Stimulated activated CD4-positive, alpha-beta T cell treated with anti-CD3 and anti-CD28 coated beads, Interleukin-4, amount 100 ng/mL, for 48 hours (primary cell): ENCODE measurements around the gene METTL26.

Experiments used
- DNase-seq, 2 donors: peaks; one replicate each; pipeline ENCODE4 v3.0.0-alpha.2; 2020; ENCODE audit warnings: low read depth in 2 of 2

METTL26 gene

GRCh38 chr16:638034-638543, 2.0 kb upstream of the METTL26 start:
- no peak for DNase-seq

- peak; percentile 86 to 95 for DNase-seq
These were observed 1.2 kb upstream of the METTL26 start for GRCh38 chr16:637081-638018.

- no peak for DNase-seq
These were observed 416 bp downstream of the METTL26 start for GRCh38 chr16:635573-636205.

DNA sequence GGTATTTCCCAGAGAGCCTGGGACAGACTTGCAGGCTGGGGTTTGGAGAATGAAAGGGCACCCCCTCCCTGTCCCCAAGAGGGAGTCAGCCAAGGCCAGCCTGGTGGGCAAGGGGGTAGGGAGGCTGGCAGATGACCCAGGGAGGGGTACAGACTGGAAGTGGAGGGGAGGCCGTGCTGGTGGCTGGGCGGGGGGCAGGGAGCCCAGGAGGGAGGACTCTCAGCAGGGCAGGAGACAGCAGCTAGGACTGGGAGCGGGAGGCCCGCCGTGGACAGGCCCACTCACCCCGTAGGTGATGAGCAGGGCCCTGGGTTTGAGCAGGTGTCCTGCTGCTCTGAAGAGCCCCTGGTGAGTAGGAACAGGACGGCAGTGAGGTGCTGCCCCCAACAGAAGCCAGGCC, 1.1 kb downstream of the METTL26 start:
- no peak for DNase-seq

DNA sequence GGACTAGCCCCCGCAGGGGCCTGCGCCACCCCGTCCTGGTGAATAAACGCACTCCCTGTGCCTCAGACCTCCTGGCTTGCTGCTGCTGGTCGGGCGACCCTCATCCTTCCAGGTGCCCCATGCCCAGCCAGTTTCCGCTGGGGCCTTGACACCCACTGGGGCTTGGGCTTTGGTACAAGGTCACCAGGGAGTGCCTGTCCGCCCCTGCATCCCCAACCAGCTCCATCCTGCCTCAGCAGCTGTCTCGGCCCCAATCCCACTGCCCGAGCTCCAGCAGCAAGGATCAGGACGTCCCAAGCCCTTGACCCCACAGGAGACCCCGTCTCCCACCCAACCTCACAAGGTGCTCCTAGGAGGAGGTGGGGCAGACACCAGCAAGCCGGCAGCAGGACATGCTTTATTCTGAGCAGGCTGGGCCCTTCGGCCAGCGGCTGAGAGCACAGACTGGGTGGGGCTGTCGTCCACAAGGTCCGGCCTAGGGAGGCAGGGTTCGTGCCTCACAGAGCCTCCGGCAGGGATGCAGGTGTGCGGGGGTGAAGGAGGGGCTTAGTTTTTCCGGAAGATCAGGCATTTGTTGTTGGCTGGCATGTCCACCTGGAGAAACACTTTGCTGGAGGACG, 1.9 kb downstream of the METTL26 start:
- DNase-seq = no peak

GRCh38 chr16:633336-634050, 2.6 kb downstream of the METTL26 start:
- no peak for DNase-seq

DNA sequence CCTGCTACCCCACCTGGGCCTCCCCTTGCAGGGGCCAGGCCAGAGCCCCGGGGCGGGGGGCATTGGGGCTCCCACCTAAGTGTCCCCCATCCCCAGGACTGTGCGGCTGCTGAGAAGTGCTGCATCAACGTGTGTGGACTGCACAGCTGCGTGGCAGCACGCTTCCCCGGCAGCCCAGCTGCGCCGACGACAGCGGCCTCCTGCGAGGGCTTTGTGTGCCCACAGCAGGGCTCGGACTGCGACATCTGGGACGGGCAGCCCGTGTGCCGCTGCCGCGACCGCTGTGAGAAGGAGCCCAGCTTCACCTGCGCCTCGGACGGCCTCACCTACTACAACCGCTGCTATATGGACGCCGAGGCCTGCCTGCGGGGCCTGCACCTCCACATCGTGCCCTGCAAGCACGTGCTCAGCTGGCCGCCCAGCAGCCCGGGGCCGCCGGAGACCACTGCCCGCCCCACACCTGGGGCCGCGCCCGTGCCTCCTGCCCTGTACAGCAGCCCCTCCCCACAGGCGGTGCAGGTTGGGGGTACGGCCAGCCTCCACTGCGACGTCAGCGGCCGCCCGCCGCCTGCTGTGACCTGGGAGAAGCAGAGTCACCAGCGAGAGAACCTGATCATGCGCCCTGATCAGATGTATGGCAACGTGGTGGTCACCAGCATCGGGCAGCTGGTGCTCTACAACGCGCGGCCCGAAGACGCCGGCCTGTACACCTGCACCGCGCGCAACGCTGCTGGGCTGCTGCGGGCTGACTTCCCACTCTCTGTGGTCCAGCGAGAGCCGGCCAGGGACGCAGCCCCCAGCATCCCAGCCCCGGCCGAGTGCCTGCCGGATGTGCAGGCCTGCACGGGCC, 3.4 kb downstream of the METTL26 start:
- no peak for DNase-seq

GRCh38 chr16:631808-632358, 4.2 kb downstream of the METTL26 start:
- DNase-seq = no peak

GRCh38 chr16:630815-631405, 5.2 kb downstream of the METTL26 start, which contains the start of gene WFIKKN1:
Gene WFIKKN1, plus strand, starts transcription at chr16:630985. Its CDS starts 269 bp downstream, at chr16:631254.
- DNase-seq = no peak

DNA sequence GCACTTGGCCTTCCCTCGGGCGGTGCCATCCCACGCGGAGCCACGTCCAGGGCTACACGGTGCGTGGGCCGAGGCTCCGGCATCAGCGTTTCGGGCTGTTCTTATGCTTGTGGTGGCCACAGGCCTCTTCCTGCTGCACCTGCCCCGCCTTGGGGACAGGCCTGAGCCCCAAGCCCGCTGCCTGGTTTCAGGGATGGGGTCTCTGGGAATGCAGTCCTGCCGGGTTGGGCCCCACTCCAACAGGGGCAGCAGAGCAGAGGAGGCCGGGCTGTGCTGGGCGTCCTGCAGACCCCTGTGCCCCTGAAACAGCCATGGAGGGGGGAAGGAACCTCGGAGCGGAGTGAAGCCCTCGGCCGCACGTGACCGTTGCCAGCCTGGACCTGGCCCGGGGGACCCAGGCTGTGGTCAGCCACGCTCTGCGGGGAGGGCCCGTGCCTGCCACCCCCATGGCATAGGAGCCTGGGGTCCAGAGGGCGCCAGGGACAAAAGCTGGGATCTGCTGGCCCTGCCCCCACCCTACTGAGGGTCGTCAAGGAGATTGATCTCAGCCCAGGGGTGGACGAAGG, 5.8 kb downstream of the METTL26 start:
- DNase-seq = no peak

DNA sequence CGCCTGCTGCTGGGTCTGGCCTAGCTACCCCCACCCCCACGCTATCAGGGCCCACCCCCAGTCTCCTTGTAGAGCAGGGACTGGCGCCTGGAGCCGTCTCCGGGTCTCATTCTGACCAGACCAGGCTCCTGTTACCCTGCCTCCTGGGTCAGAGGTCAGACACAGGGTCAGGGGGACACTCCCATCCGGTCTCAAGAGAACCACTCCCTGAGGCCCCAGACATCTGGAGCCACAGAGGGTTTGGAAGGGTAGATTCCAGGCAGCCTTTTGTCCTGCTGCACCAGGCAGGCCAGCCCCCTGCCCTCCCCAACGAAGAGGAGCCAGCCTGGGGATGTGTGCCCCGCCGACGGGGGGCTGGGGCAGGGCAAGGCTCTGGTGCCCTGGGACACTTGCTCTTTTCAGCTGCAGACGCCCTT, 6.3 kb downstream of the METTL26 start:
- DNase-seq = no peak

GRCh38 chr16:629185-629832, 6.8 kb downstream of the METTL26 start:
- no peak for DNase-seq

DNA sequence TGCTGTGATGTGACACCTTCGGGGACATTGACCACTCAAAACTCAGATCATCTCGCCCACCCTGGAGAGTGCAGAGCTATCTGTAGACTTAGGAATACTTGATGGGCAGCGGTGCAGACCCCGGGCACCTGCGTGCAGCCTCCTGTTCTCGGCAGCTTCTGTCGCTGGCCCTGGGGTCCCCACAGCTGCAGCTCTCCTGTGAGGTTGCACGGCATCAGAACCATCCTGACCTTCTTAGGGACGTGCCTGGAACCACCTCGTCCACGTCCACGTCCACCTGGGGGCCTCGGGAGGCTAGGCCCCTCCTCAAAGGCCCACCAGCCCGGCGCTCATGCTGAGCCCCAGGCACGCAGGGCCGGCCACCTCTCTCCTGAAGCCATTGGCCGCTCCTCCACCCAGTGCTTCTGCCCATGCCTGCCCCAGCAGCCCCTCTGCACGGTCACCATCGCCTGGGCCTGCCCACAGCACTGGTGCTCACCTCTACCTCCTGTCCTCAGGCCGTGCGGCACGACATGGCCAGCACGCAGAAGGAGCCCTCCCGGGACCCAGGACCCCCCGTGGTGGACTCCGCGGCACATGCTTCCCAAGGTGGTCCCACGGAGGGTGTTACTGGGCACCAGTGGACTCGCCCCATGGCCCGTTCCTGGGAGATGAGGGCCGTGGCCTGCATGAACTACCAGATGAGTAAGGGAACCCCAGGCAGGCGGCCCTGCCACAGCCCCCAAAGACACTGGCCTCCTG, 7.6 kb downstream of the METTL26 start:
- DNase-seq = no peak

DNA sequence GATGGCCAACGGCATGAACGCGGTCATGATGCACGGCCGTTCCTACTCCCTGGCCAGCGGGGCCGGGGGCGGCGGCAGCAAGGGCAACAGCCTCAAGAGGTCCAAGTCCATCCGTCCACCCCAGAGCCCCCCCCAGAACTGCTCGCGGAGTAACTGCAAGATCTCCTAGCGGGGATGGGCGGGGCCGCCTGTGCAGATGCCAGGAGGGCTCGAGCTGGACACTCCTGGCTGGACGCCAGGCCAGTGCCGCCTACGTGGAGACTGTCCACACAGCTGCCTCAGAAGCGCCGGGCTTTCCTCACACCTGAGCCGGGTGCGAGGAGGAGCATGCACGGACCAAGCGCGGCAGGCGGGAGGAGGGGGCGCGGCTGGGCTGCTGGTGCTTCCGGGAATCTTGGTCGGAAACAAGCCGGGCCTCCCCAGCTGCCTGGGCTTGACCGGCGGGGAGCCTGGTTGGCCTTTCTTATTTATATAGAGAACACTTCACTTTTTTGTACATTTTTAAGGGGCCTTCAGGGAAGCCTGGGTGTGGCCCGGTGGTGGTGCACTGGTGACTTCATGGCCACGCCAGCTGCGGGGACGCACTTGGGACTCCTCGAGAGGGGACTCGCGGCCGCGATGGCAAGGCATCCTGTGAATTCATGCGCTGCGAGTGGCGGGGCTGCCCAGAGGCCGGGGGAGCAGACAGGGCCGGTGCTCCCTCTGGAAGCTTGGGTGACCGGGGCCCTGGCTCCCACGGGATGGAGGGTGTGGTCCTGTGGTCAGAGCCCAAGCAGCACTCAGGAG, 8.5 kb downstream of the METTL26 start:
- DNase-seq = no peak

- no peak for DNase-seq
These were observed 9.2 kb downstream of the METTL26 start for GRCh38 chr16:626787-627453.

GRCh38 chr16:625977-626765, 9.9 kb downstream of the METTL26 start:
- no peak for DNase-seq
